Activated naive CD8-positive, alpha-beta T cell (primary cell): ENCODE results near the gene RERGL.

Source experiments
- H3K27ac Mint-ChIP-seq: one replicate; pipeline ENCODE4 v1.8.0; 2021; ENCODE audit warnings: mixed read lengths
- H3K27me3 Mint-ChIP-seq: one replicate; pipeline ENCODE4 v1.8.0; 2021; ENCODE audit warnings: mixed read lengths
- H3K36me3 Mint-ChIP-seq: one replicate; pipeline ENCODE4 v1.8.0; 2021; ENCODE audit warnings: mixed read lengths
- H3K4me1 Mint-ChIP-seq: one replicate; pipeline ENCODE4 v1.8.0; 2021; ENCODE audit warnings: low read depth, mixed read lengths
- H3K4me3 Mint-ChIP-seq: one replicate; pipeline ENCODE4 v1.8.0; 2021; ENCODE audit warnings: mild to moderate bottlenecking, mixed read lengths
- H3K9me3 Mint-ChIP-seq: one replicate; pipeline ENCODE4 v1.8.0; 2021; ENCODE audit warnings: low read depth, mixed read lengths

Gene RERGL

GRCh38 chr12:18090093-18090492, at the start of gene RERGL:
RERGL (minus strand) TSS chr12:18090193; CDS start chr12:18090140, 53 bp downstream.
- Mint-ChIP-seq H3K4me3 (no peak within 1 kb of the TSS), H3K4me1 (no peaks in the 10 kb centered on the region), H3K36me3 (no peaks in the 10 kb centered on the region), H3K27ac (no peak within 1 kb of the TSS), H3K9me3 (peaks cover 9% of the 10 kb centered on the region), H3K27me3 (no peaks in the 10 kb centered on the region)

- Mint-ChIP-seq H3K36me3 (no peaks in the 10 kb centered on the region), H3K9me3 (no peaks in the 10 kb centered on the region), H3K4me3 (no peak overlapping the region), H3K27ac (no peak overlapping the region), H3K27me3 (peaks cover 1% of the 10 kb centered on the region), H3K4me1 (no peaks in the 10 kb centered on the region)
Measured at GRCh38 chr12:18139254-18139653, 49.3 kb upstream of the RERGL start.

GRCh38 chr12:18135509-18135908, 45.5 kb upstream of the RERGL start:
- no peaks in the 10 kb centered on the region for H3K9me3 Mint-ChIP-seq
- H3K36me3 Mint-ChIP-seq = no peaks in the 10 kb centered on the region
- no peaks in the 10 kb centered on the region for H3K27me3 Mint-ChIP-seq
- H3K4me3 Mint-ChIP-seq = no peak overlapping the region
- H3K27ac Mint-ChIP-seq = no peak overlapping the region
- H3K4me1 Mint-ChIP-seq = no peaks in the 10 kb centered on the region

- Mint-ChIP-seq H3K36me3 (no peaks in the 10 kb centered on the region), H3K27ac (no peak overlapping the region), H3K27me3 (no peaks in the 10 kb centered on the region), H3K4me3 (no peak overlapping the region), H3K9me3 (no peaks in the 10 kb centered on the region), H3K4me1 (no peaks in the 10 kb centered on the region)
Measured at GRCh38 chr12:18135086-18135485, 45.1 kb upstream of the RERGL start.

GRCh38 chr12:18130851-18131250, 40.9 kb upstream of the RERGL start:
- Mint-ChIP-seq H3K9me3 (peaks cover 3% of the 10 kb centered on the region), H3K36me3 (peaks cover 2% of the 10 kb centered on the region)

GRCh38 chr12:18123707-18124106, 33.7 kb upstream of the RERGL start:
- peaks cover 2% of the 10 kb centered on the region for H3K36me3 Mint-ChIP-seq
- H3K4me1 Mint-ChIP-seq = no peaks in the 10 kb centered on the region
- peaks cover 3% of the 10 kb centered on the region for H3K9me3 Mint-ChIP-seq
- H3K27me3 Mint-ChIP-seq = no peaks in the 10 kb centered on the region
- no peak overlapping the region for H3K27ac Mint-ChIP-seq
- no peak overlapping the region for H3K4me3 Mint-ChIP-seq

More at GRCh38 chr12:18130851-18131250, 40.9 kb upstream of the RERGL start:
- no peaks in the 10 kb centered on the region for H3K4me1 Mint-ChIP-seq
- H3K27ac Mint-ChIP-seq = no peak overlapping the region
- no peaks in the 10 kb centered on the region for H3K27me3 Mint-ChIP-seq
- H3K4me3 Mint-ChIP-seq = no peak overlapping the region

GRCh38 chr12:18120899-18121298, 30.9 kb upstream of the RERGL start:
- no peak overlapping the region for H3K4me3 Mint-ChIP-seq
- no peaks in the 10 kb centered on the region for H3K4me1 Mint-ChIP-seq
- H3K27me3 Mint-ChIP-seq = no peaks in the 10 kb centered on the region
- no peaks in the 10 kb centered on the region for H3K36me3 Mint-ChIP-seq
- H3K9me3 Mint-ChIP-seq = peaks cover 3% of the 10 kb centered on the region
- no peak overlapping the region for H3K27ac Mint-ChIP-seq

- no peaks in the 10 kb centered on the region for H3K36me3 Mint-ChIP-seq
- no peak overlapping the region for H3K27ac Mint-ChIP-seq
- no peak overlapping the region for H3K4me3 Mint-ChIP-seq
- H3K9me3 Mint-ChIP-seq = no peaks in the 10 kb centered on the region
- no peaks in the 10 kb centered on the region for H3K27me3 Mint-ChIP-seq
- H3K4me1 Mint-ChIP-seq = no peaks in the 10 kb centered on the region
Measured at GRCh38 chr12:18108611-18109010, 18.6 kb upstream of the RERGL start.

- H3K9me3 Mint-ChIP-seq = no peaks in the 10 kb centered on the region
- no peaks in the 10 kb centered on the region for H3K27me3 Mint-ChIP-seq
- H3K4me3 Mint-ChIP-seq = no peak overlapping the region
- H3K36me3 Mint-ChIP-seq = no peaks in the 10 kb centered on the region
- H3K4me1 Mint-ChIP-seq = no peaks in the 10 kb centered on the region
- H3K27ac Mint-ChIP-seq = no peak overlapping the region
Measured at GRCh38 chr12:18103624-18104023, 13.6 kb upstream of the RERGL start.

GRCh38 chr12:18101043-18101442, 11.1 kb upstream of the RERGL start:
- Mint-ChIP-seq H3K27ac (no peak overlapping the region), H3K4me3 (no peak overlapping the region), H3K9me3 (no peaks in the 10 kb centered on the region), H3K36me3 (no peaks in the 10 kb centered on the region), H3K27me3 (no peaks in the 10 kb centered on the region), H3K4me1 (no peaks in the 10 kb centered on the region)

- H3K4me1 Mint-ChIP-seq = no peaks in the 10 kb centered on the region
Measured at GRCh38 chr12:18084080-18084479, 5.9 kb downstream of the RERGL start.

GRCh38 chr12:18079541-18080246, 10.3 kb downstream of the RERGL start:
- no peaks in the 10 kb centered on the region for H3K27me3 Mint-ChIP-seq
- peaks cover 14% of the 10 kb centered on the region for H3K9me3 Mint-ChIP-seq
- no peaks in the 10 kb centered on the region for H3K36me3 Mint-ChIP-seq
- no peak overlapping the region for H3K27ac Mint-ChIP-seq
- H3K4me3 Mint-ChIP-seq = no peak overlapping the region
- no peaks in the 10 kb centered on the region for H3K4me1 Mint-ChIP-seq

More at GRCh38 chr12:18084080-18084479, 5.9 kb downstream of the RERGL start:
- peaks cover 25% of the 10 kb centered on the region for H3K9me3 Mint-ChIP-seq
- no peaks in the 10 kb centered on the region for H3K27me3 Mint-ChIP-seq
- H3K36me3 Mint-ChIP-seq = no peaks in the 10 kb centered on the region
- H3K4me3 Mint-ChIP-seq = no peak overlapping the region
- no peak overlapping the region for H3K27ac Mint-ChIP-seq

GRCh38 chr12:18074001-18074400, 16.0 kb downstream of the RERGL start:
- no peaks in the 10 kb centered on the region for H3K36me3 Mint-ChIP-seq
- H3K4me1 Mint-ChIP-seq = no peaks in the 10 kb centered on the region
- H3K27me3 Mint-ChIP-seq = no peaks in the 10 kb centered on the region
- no peaks in the 10 kb centered on the region for H3K9me3 Mint-ChIP-seq
- H3K27ac Mint-ChIP-seq = no peak overlapping the region
- no peak overlapping the region for H3K4me3 Mint-ChIP-seq

- no peaks in the 10 kb centered on the region for H3K36me3 Mint-ChIP-seq
Measured at GRCh38 chr12:18072723-18073122, 17.3 kb downstream of the RERGL start.

GRCh38 chr12:18071336-18071735, 18.7 kb downstream of the RERGL start:
- Mint-ChIP-seq H3K4me1 (no peaks in the 10 kb centered on the region), H3K9me3 (no peaks in the 10 kb centered on the region), H3K4me3 (no peak overlapping the region), H3K36me3 (no peaks in the 10 kb centered on the region), H3K27ac (no peak overlapping the region), H3K27me3 (no peaks in the 10 kb centered on the region)

More at GRCh38 chr12:18072723-18073122, 17.3 kb downstream of the RERGL start:
- H3K27ac Mint-ChIP-seq = no peak overlapping the region
- H3K9me3 Mint-ChIP-seq = no peaks in the 10 kb centered on the region
- no peak overlapping the region for H3K4me3 Mint-ChIP-seq
- H3K4me1 Mint-ChIP-seq = no peaks in the 10 kb centered on the region
- no peaks in the 10 kb centered on the region for H3K27me3 Mint-ChIP-seq

GRCh38 chr12:18068355-18068754, 21.6 kb downstream of the RERGL start:
- Mint-ChIP-seq H3K4me3 (no peak overlapping the region), H3K27ac (no peak overlapping the region), H3K9me3 (peaks cover 4% of the 10 kb centered on the region), H3K27me3 (no peaks in the 10 kb centered on the region), H3K4me1 (no peaks in the 10 kb centered on the region), H3K36me3 (no peaks in the 10 kb centered on the region)
